SK-N-MC (cell line): ENCODE data around the gene ULK4.

Source experiments
- EZH2 ChIP-seq: fragments of 200-600 bp; sonication (generic); IDR thresholded peaks from one replicate; pipeline ENCODE4 v1.6.1; 2017; ENCODE audit warnings: antibody characterized with exemption
- POLR2AphosphoS5 ChIP-seq: IDR thresholded peaks from 2 replicates; pipeline ENCODE4 v1.6.1; 2012; ENCODE audit warnings: mild to moderate bottlenecking, low read depth, low read length, borderline replicate concordance

DNA sequence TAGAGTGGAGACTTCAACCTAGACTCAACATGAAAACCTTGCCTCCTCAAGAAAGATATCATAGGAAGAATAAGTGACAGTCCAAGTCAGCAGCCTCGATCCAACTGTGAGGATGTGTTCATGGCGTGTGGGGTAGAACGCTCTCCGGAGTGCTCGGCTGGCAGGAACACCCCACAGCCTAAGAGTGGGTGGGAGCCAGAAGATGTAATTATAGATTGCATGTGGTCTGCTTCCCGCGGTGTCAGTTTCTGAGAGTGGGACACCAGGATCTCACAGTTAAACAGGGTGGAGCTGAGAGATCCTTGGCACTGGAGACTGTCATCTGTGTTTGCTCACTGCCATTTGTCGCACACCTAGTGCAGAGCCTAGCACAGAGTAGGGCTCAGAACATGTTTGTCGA is 604.6 kb downstream of the ULK4 start:
- TF ChIP-seq POLR2AphosphoS5 = no peak
- no peak for TF ChIP-seq EZH2
